Activated T-cell treated with anti-CD3 and anti-CD28 coated beads, Interleukin-2, amount 50 U/mL, for 1 hour (primary cell): ENCODE results near the gene TXN2.
"Not testable (repeated sequence)": the region's sequence is repeated elsewhere in the genome, so short reads cannot be mapped to it uniquely, and the experiment has no call there.

Source experiments
- DNase-seq: peaks from one replicate; pipeline ENCODE4 v3.0.0-alpha.2; 2020

Gene TXN2

DNA sequence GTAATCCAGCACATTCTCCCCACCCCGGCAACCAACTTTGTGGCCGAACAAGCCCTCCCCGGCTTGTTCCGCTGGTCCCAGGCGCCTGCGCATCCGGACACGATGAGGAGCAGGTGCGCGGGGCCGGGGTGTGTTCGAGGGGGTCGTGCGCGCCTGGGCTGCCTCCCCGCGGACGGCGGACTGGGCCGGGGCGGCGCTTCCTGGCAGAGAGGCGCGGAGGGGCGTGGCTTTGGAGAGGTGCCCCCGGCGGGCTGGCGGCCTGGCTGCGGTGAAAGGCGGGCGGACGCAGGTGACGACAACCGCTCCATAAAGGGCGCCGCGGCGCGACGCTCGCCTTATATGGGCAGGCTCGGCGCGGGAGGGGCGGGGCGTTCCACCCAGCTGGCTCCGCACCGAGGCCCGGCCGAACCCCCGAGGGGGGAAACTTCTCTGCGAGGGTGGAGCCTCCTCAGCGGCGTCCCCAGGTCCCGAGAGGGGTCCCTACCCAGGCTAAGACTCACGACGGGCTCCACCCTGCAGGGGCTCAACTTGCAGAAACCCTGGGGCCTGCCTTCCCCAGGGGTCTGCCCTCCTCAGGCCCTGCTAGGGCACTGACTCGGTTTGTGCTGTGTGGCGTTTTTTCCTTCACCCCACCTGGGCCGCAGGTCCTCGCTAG, 26.4 kb downstream of the TXN2 start:
- peak; percentile 97 for DNase-seq

DNA sequence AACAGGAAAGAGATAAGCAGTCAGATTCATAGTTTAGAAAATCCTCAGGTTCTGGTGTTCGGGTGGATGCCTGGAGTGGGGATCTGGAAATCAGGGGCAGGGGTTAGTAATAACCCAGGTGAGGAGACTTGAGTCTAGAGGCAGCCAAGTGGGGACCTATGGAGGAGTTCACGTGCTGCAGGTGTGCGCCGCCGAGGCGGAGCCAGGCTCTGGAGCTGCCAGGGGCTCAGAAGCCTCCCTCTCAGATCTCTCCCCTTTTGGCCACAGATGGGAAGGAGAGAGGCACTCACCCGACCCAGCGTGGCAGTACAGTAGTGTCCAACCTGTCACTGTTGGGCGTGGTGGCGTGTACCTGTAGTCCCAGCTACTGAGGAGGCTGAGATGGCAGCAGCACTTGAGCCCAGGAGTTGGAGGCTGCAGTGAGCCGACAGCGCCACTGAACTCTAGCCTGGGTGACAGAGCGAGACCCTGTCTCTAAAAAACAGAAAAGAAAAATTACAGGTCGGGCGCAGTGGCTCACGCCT, 27.5 kb downstream of the TXN2 start:
- DNase-seq: peak; percentile 44

DNA sequence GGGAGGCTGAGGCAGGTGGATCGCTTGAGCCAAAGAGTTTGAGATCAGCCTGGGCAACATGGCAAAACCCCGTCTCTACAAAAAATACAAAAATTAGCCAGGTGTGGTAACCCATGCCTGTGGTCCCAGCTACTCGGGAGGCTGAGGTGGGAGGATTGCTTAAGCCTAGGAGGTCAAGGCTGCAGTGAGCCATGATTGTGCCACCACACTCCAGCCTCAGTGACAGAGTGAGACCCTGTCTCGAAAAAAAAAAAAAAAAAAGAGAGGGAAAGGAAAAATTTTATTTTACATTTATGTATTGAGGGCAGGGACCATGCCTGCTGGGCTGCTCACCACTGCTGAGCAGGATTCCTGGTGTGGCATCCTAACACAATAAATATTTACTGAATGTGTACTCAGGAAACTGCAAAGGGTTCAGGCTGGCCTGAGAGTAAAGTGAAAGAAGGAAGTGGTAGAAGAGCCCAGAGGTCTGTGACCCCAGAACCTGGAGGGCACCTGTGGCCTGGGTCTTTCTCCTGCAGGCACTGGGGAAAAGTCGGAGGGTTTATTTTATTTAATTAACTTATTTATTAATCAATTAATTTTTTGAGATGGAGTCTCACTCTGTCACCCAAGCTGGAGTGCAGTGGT, 28.3 kb downstream of the TXN2 start:
- DNase-seq: not testable (repeated sequence)

DNA sequence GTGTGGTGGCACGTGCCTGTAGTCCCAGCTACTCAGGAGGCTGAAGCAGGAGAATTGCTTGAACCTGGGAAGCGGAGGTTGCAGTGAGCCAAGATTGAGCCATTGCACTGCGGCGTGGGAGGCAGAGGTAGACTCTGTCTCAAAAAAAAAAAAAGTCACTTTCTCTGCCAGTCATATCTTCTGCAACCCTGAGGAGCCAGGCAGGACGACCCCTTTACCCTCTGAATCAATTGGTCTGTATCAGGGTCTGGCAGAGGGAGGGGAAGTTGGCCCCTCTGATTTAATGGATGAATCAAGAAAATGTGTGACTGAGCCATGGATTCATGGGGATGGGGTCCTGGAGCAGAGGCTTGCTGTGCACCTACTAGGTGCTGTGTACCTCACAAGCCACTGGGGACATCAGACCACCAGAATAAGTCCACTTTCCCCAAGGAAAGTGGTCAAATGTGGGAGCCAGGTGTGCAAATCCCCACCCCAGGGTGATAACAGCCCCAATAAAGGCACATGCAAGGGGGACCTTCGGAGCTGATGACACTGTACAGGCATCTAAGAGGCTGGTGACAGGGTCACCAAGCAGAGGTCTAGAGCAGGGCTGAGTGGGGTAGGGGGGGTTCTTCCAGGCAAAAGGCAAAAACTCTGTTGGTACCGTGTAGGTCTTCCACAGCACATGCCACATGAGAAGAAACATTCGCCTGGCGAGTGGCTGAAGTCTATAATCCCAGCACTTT, 29.0 kb downstream of the TXN2 start:
- no peak for DNase-seq

DNA sequence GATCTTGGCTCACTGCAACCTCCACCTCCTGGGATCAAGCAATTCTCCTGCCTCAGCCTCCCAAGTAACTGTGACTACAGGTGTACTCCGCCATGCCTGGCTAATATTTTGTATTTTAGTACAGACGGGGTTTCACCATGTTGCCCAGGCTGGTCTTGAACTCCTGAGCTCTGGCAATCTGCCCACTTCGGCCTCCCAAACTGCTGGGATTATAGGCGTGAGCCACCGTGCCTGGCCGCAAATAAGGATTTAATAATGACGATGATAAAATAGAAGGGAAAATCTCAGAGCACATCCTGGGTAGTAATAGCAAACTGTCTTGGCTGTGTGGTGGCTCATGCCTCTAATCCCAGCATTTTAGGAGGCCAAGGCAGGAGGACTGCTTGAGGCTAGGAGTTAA, 30.5 kb downstream of the TXN2 start:
- DNase-seq: not testable (repeated sequence)

DNA sequence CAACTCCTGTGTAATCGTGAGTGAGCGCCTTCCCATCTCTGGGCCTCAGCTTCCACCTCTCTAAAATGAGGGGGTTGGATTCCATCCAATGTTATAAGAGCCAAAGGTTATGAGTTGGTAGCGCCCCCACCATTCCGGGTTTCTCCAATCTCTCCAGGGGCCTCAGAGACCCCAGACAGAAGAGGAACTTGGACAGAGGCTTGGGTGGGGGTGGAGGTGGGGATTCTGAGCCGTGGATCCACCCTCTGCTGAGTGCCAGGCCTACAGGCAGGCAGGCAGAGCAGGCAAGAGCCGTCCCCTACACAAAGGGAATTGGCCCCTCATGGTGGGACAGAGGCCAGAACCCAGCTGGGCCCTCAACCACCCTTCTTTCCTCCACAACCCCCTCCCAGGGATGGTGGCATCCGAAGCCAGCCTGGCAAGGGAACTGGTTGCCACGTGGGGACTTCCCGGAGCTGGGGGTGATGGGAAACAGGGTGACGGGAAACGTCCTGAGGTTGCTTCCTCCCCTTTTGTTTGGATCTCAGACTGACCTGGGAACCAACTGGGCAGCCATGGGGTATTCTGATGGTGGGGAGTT, 31.8 kb downstream of the TXN2 start:
- no peak for DNase-seq

DNA sequence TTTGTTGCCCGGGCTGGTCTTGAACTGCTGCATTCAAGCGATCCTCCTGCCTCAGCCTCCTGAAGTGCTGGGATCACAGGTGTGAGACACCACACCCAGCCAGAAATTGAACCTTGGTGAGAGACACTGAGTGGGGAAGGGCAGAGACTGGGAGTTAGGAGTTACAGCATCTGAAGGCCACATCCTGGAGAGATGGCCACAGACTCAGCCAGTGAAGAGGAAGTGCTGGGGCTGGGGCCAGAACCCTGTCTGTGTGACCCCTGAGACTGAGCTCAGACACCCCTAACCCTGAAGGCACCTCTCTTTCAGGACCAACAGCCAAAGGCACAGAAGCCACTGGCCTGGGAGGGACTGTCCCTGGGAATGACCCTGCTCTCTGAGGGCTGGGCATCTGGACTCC, 33.8 kb downstream of the TXN2 start:
- DNase-seq: no peak

DNA sequence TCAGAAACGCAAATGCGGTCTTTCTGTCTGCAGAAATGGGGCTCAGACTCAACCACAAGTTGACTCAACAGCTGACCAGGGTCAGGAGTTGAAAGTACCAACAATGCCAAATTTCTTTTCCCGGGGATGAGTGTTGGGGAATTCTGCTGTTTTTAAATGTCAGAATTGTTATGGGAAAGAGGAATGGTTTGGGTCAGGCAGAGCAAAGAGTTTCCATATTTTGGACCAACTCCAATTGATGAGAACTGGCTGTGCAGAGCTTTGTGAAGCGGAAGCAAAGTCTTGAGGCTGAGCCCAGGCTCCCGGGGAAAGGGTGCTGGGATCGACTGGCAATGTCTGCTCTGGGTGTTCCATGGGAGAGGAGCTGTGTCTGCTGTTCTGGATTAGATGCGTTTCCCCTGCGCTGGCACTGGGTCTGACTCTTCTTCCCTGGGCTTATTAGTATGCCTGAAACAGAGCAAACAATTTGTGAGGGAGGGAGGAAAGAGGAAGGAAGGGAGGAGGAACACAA, 36.2 kb downstream of the TXN2 start:
- DNase-seq: no peak

DNA sequence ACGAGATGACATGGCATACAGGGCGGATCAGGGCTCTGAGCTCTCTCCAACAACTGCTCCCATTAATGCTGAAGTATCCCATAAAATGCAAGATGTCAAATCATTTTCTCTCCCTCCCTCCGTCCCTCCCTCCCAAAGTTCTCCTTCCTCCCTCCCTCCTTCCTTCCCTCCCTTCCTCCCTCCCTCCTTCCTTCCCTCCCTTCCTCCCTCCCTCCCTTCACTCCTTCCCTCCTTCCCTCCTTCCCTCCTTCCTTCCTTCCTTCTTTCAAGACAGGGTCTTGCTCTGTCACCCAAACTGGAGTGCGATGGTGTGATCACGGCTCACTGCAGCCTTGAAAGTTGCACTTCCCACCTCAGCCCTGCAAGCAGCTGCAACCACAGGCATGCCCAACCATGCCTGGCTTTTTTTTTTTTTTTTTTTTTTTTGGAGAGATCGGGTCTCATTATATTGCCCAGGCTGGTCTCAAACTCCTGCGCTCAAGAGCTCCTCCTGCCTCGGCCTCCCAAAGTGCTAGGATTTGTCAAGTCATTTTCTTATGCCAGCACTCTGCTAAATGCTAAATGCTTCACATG, 38.2 kb downstream of the TXN2 start:
- DNase-seq: no peak

DNA sequence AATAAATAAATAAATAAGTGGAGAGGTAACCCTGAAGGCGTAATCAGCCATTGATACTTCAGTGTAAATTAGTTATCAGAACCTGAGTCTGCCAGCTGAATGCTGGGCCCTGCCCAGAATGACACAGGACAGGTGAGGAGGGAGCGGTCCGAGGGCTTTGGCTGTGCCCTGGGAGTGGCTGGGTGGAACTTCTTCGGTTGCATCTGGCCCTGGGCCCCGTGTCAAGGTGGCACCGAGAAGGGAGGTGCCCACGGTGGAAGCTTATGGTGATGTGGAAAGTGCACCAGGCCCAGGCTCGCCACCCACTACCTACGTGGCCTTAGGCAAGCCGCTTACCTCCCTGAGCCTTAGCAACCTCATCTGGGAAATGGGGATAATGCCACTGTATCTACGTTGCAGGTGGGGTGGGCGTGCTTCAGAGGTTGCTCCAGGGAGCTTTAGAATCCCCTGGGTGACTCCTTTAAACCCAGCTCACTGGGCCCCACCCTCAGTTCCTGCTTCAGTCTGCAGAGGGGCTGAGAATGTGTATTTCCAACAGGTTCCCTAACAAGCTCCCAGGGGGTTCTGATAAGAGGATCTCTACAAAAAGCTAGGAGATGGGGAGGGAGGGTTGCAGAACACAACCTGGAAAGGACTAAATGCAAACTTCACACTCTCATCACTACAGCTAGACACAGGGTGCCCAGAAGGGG, 38.8 kb downstream of the TXN2 start:
- DNase-seq: no peak

DNA sequence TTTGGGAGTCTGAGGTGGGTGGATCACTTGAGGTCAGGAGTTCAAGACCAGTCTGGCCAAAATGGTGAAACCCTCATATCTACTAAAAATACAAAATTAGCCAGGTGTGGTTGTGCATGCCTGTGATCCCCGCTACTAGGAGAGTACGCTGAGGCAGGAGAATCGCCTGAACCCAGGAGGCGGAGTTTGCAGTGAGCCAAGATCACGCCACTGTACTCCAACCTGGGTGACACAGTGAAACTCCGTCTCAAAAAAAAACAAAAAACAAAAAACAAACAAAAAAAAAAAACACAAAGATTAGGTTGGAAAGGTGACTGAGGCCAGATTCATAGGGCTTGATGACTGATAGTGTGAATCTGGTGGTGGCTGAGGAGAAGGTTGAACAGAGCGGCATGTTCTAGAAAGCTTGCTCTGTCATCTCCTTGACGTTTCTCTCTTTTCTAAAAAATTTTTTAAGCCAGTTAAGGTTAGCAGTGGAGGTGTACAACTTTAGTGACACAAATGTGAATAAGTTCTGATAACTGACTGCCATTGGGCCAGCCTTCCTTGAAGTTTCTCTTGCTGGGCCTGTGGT, 40.9 kb downstream of the TXN2 start:
- DNase-seq: no peak

DNA sequence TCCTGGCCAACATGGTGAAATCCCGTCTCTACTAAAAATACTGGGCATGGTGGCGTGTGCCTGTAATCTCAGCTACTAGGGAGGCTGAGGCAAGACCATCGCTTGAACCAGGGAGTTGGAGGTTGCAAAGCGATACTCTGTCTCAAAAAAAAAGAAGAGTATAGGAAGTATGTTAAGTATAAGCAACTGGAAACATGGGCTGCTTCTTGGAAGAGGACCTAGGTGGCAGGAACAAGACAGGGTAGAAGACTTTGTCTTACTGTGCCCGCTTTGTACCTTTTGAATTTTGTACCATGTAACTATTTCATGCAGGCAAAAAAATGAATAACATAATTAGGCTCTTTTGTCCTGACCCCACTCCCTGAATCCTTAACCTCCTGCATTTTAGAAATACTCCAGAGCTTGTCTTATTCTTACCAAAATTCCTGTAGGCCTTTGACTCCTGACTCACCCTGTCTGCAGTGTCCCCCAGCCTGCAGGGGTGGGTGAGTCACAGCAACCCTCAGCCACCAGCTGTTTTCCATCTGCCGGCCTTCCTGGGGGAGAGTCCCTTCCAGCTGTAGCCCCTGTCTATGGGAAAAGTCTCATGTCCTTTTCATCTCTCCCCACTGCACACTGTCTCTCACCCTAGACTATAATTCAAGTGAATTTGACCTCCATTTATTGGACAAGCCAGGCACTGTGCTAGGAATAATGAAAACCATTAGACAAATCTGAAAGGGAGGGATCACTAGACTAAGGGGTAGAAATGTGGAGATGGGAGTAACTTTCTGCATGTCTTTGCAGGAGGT, 41.8 kb downstream of the TXN2 start:
- DNase-seq: no peak

DNA sequence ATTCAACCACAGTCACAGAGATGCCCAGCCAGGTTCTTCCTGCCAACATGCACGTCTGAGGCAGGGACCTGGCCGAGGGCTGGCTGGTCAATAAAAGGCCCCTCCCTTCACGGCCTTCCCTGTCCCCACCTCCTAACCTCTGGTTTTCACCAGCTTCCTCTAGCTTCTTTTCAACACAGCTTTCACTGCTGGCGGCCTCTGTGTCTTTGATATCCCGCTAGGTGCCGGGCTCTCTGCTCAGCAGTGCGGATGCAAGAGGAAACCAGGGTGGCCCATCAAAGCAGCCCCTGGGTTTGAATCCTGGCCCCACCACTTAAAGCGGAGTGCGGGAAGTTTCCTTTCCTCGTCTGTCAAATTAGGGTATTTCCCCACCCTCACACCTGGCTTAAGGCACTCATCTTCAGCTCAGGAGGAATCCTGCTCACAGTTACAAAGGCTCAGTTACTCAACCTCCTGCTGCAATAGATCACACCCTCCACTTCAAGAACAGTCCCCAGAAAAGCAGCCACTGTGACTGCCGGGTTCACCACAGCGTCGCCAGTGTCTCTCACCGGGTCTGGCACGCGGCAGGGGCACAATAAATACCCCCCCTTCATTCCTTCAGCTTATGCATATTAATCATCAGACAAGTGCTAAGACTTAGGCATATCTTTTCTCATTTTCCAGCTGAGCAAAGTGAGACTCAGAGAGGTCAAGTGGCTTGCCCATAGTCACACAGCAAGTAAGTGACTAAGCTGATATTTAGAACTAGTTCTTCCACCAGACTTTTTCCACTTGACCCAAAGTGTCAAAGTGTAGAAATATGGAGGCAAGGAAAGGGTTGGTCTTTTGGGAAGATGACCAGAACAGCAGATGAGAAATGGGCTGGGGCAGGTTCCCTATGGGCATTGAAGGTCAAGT, 45.7 kb downstream of the TXN2 start:
- DNase-seq: peak; percentile 74

DNA sequence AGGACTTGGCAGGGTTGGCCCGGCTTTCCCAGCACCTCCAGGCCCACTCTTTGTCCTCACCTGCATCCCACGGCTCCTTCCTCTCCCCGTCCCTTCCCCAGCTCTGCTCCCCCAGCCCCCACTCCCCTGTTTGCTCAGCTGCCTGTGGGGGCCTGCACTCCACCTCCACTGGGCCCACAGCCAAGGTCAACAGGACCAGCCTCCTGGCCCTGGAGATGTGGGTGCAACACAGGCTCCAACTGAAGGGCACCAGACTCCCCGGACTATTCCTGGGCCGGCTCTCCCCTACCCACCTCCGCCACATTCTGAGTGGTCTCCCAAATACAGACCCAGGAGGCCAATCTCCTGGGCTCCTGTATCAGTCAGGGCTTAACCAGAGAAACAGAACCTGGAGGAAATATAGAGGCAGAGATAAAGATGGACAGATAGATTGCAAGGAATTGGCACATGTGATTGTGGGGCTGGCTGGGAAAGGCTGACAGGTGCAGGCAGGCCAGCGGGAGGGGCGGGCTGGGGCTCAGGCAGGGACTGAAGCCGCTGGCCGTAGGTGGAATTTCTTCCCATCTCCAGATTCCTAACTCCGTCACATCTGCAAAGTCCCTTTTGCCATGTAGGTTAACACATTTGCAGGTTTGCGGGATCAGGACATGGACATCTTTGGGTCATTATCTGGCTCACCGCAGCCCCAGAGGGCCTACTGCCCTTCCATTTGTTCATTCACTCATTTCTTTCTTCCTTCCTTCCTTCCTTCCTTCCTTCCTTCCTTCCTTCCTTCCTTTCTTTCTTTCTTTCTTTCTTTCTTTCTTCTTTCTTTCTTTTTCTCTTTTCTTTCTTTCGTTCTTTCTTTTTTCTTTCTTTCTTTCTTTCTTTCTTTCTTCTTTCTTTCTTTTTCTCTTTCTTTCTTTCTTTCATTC, 47.9 kb downstream of the TXN2 start:
- no peak for DNase-seq

DNA sequence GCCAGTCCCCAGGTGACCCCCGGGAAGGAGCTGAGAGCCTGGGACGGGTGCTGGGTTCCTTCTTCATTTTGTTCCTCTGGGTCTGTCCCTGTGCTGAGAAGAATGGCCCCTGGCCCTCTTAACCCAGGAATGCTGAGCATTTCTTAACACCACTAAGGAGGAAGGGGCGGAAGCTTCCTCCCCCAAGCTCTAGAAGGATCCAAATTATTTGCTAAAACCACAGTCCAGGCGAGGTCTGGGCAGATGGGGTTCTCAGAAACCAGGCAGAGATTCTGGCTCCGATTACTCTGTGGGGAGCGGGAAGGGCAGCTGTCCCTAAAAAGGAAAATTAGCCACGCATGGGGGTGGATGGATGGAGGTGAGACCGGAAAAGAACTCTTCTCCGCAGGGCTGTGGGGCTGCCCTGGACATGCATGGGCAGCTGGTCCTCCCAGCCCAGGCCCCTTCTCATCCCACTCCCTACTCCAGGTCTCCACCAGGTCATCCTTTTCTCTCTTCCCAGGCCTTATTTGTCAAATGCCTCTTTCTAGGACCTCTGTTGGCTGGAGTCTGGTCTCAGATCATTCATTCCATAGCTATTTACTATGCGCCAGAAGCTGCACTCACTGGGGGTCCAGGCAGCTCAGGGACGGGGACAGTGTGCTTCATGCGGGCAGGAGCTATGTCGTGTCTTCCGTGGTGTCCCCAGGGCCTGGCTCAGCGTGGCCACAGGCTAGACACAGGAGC, 48.7 kb downstream of the TXN2 start:
- DNase-seq: no peak

DNA sequence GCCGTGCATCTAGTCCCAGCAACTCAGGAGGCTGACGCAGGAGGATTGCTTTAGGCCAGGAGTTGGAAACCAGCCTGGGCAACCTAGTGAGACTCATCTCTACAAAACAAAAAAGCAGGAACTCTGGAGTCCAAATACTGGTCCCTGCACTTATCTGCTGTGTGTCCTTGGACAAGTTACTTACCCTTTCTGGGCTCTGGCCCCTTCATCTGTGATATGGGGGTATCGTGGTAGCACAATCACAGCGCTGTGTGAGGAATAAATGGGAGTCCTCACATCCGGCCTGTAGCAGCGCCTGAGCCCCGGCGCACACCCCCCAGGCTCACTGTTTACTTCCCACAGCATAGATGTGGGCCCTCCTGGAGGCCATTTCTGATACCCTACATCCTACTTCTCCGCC, 49.5 kb downstream of the TXN2 start:
- no peak for DNase-seq

DNA sequence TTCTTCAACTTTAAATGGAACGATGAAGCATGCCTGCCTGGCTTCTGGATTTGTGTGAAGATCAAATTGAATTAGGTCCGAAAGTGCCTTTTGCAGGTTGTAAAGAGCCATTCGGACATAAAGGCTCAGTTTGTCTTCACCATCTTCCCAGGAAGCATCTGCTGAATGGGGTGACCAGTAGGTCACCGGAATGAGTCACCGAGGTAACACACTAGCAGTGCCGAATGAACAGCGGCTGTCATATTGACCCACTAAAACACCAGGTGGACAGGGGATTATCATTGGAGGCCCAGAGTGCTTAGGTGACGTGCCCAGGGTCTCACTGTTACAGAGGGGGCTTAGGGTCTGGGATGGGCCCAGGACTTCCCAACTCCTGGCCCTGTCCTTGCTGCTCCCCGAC, 50.6 kb downstream of the TXN2 start:
- no peak for DNase-seq

DNA sequence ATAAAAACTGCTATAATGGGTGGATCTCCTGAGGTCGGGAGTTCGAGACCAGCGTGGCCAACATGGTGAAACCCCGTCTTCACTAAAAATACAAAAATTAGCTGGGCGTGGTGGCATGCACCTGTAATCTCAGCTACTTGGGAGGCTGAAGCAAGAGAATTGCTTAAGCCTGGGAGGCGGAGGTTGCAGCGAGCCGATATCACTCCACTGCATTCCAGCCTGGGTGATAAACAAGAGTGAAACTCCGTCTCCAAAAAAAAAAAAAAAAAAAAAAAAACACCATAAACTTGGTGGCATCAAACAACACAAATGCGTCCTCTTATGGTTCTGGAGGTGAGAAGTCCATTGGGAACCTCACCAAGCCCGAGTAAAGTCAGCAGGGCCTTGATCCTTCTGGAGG, 53.5 kb downstream of the TXN2 start:
- DNase-seq: not testable (repeated sequence)
